ENCODE measurements around the gene RFESD. TPM values are rescaled to one million over a fixed set of nuclear protein-coding genes. Genes with fewer than 3 reads are reported as not detected.
"Not testable (repeated sequence)": the region's sequence is repeated elsewhere in the genome, so short reads cannot be mapped to it uniquely, and the experiment has no call there.

RFESD gene
- polyA plus RNA-seq, 5 donors: 3.4 to 9.7 (median 4.6) TPM

DNA sequence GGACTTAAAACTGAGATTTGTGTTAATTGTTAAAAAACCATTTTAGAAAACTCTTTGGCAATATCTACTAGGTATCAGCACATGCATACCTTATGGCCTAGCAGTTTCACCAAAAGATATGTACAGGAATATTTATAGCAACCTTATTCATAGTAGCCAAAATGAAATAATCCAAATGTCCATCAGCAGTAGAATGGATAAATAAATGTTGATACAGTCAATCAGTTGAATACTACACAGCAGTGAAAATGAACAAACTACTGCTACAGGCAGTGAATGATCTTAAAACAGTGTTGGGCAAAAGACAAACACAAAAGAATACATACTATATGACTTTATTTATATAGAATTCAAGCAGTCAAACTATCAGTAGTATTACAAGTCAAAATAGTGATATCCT is 16.4 kb downstream of the RFESD start:
- DNase-seq: no peak

- DNase-seq: no peak
Measured at GRCh38 chr5:95664204-95664786, 17.7 kb downstream of the RFESD start.

DNA sequence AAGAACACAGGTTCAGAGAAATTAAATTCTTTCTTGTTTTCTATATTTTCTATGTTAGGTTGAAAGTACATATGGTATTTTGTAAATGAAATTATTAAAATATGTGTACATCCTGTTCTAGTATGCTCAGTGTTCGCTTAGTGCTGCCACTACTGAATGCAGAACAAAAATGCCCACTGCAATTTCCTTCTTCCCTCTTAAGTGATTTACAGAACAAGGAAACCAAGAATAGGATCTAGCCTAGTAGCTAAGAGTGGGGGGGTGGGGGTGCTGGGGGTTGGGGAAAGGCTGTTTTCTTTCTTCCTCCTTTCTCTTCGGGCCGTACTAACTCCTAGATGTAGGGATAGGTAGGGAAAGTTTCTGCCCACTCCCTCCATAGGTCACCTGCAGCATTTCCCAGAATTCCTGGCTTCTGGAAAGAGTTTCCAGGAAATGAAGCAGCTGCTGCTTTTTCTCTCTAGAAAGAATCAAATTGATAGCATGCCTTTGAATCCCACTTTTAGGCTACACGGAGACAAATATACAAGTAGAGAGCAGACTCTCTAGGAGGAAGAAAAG is 20.6 kb downstream of the RFESD start:
- no peak for DNase-seq

DNA sequence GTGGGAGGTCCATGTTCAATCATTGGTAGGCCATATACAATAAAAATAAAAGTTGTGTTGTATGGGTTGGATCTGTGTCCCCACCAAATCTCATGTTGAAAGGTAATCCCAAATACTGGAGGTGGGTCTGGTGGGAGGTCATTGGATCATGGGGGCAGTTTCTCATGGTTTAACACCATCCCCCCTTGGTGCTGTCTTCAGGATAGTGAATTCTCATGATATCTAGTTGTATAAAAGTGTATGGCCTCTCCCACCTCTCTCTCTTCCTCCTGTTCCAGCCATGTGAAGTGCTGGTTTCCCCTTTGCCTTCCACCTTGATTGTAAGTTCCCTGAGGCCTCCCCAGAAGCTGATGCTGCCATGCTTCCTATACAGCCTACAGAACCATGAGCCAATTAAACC is 21.1 kb downstream of the RFESD start:
- no peak for DNase-seq

- no peak for DNase-seq
Measured at GRCh38 chr5:95668216-95668615, 21.6 kb downstream of the RFESD start.

DNA sequence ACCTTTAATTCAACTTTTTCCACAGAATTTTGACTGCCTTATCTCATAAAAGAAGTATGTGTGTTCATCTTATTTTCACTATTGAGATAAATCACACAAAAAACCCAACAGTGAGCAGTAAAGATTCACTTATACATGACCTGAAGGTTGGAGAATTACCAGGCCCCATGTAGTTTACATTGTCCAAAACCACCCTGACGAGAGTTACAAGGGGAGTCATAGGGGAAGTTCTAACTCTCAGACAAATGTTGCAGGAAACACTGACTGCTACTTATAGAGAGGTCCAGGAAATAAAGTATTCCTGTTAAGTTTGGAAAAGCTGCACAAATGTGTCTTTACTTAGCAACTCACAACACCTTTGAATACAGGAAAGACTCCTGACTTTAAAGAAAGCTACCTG is 22.2 kb downstream of the RFESD start:
- DNase-seq: no peak

DNA sequence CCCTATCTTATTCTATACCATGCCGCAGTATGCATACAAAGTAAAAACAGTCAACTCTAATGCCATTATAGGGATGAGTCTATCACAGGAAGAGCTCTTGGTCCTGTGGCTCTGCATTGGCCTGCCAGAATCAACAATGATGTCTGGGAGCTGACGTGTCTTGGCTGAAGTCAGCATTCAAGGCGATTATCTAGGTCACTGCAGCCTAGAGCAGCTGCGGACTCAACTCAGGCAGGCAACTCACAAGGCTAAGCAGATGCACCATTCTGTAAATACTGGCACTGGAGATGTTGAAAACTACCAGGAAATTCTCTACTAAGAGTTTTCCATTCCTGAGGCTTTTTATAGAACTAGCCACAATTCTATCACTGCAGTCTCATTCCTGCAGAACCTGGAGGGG is 23.0 kb downstream of the RFESD start:
- peak in 1 of 2 donors; percentile 34 for DNase-seq

DNA sequence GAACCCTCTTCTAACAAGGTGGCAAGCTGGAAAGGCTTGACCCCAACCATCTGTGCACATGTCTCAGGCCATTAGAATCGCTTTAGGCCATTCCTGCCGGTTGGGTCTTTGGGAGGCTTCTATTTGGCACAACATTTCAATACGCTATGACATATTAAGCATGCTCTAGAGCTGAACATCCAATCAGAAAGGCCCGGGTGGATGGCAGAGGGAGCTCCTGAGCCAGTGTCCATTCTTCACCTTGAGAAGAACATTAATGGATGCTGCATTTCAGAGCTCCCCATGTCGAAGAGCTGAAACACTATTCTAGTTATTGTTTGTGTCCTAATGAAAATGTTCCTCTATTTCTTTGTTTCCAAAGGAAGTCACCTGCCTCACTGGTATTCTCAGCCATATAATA is 23.4 kb downstream of the RFESD start:
- DNase-seq: no peak

GRCh38 chr5:95670568-95670967 is 24.0 kb downstream of the RFESD start:
- no peak for DNase-seq

- no peak for DNase-seq
Measured at GRCh38 chr5:95671826-95672225, 25.2 kb downstream of the RFESD start.

GRCh38 chr5:95672641-95673040 is 26.1 kb downstream of the RFESD start:
- no peak for DNase-seq

DNA sequence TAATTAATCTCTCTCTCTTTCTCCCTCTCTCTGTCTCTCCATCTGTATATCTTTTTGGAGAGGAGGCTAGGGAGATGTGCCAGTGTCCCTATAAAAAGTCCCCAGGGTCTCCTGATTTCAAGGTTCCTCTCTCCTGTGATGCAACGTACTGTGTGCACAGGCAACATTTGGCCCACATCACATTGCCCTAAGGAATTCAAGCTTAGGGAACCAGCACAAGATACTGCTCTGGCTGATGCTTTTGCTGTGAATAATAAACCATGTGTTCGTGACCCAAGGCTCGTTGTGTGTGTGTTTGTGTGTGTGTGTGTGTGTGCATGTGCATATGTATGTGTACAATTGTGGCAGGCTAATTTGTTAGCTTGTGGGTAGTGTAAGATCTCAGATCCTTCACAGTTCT is 26.5 kb downstream of the RFESD start:
- DNase-seq: no peak

DNA sequence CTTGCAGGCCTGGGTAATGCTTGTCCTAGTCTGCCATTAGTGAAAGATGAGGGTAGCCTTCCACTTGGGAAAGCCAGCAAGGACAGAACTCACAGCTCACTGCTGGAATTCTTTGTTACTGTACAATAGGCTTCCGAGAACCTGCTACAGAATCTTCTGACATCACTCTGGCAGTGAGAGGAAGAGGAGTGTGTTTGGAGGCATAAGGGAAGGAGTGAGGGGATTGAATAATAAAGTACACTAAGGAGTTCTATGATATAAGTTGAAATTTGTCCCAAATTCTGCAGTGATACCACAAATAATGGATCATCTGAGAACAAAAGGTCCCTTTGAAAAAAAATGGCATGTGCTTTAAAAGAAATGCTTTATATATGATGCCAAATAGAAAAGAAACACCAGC is 36.3 kb downstream of the RFESD start, which contains the start of gene SPATA9:
Gene SPATA9, minus strand, starts transcription at position 101 of the 400 bp plus-strand sequence. CDS start 137 bp downstream, outside the sequence.
- no peak for DNase-seq

- DNase-seq: no peak
Measured at GRCh38 chr5:95684361-95684760, 37.8 kb downstream of the RFESD start.

DNA sequence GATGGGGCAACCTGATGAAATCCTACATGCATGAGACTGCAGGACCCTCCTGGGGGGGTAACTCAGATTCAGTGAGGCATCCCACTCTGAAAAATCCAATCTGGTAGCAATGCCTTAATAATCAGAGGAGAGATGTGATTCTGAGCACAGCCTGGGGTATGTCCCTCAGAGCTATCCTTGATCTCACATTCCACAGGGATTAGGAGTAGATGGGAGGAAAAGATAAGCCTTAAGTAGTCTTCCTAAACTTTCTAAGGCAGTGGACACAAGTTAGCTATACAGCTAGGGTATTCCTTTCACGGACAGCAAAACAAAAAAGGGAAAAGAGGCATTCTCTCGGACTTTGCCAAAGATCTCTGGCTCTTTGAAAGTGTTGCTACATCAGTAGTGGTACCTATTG is 40.1 kb downstream of the RFESD start:
- DNase-seq: no peak

DNA sequence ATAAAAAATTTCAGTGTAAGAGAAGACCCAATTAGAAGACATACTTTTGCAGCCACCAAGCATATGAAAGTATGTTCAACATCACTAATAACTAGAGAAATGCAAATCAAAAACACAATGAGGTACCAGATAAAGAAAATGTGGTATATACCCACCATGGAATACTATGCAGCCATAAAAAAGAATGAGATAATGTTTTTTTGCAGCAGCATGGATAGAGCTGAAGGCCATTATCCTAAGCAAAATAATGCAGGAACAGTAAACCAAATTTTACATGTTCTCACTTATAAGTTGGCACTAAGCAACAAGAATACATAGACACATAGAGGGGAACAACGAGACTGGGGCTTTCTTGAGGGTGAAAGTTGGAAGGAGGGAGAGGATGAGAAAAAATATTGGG is 43.1 kb downstream of the RFESD start:
- DNase-seq: no peak

DNA sequence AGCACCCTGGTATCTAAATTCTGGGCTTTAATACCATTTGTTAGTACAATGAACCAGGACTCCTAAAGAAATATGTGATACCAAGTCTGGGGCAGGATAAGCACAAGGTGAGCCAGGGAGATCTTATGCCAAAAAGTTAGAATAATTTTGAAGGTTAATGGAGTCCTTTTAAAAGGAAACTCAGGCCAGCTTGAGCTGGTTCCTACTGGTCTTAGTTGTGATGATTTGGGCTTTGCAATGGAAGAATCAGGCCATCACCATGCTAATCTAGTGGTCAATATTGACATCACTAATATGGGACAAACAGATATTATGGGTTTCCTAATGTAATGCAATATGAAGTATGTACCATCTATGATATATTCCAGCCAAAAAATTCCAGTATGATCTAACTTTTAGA is 43.8 kb downstream of the RFESD start:
- no peak for DNase-seq

DNA sequence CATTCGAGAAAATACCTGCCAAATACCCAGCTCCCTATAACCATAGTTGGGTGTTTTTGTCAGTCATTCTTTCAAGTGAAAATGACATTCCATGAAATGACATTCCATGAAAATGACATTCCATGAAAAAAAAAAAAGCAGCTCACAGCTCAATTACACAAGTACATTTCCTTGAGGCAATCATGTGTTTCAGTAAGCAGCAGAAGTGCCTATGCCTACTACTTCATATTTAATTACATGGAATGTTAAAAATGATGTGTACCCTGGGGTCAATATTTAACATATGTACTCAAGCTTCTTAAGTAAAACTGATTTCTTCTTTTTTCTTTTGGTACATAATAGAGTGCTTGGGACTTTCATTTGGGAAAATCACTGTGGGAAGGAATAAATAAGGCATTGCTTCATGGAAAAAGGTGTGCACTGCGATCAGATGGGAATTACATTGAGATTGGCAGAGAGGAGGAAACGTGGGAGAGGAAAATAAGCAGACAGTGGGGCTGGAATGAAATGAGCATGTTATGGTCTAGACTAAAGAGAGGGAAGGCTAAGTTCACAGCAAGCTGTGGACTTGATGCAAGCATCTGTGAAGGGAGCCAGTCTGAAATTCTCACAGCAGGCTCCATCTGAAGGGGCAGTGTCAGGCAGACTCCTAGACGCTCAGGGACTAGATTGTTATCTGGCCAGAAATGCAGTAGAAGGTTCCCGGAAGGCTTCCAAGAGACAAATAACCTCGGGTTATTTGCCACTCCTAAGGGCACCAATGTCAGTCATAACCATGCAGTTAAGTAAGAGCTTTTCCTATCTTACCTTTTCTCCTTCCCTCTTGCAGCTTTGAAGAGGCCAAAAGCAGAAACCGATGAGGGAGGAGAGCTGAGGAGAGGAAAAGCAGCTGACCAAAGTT is 51.5 kb downstream of the RFESD start:
- DNase-seq: no peak

DNA sequence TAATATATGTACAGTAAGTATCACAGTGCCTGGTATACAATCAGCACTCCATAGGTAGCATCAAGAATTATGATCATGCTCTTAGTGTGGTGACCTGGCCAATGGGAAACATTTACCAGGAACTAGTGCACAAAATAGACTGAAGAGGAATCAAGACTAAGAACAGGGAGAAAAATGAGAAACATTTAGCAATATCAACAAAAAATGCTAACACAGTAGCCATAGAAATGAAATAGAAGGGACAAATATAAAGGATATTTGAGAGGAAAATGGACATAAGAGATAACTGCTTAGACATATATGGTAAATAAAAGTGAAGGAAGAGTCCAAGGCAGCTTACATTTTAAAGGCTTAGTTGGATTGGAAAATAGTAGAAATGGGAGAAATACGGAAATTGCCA is 52.8 kb downstream of the RFESD start:
- no peak for DNase-seq

DNA sequence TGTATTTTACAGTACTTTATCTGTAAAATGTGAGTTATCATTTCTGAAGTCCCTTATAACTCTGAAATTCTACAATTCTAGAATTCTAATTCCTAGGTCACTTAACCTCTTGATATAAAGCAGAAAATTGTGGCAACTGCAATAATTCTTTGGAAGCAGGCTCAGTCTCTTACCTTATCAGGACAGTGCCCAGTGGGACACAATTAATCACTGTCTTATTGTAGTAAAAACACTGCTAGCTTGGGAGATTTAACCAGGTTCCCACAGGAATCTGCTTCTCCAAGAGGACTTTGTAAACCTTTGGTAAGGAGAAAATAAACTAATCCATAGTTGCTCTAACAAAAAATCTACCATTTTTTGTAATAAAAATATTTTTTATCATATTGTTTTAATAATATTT is 54.5 kb downstream of the RFESD start:
- no peak for DNase-seq

- DNase-seq: no peak
Measured at GRCh38 chr5:95704150-95704549, 57.6 kb downstream of the RFESD start.

DNA sequence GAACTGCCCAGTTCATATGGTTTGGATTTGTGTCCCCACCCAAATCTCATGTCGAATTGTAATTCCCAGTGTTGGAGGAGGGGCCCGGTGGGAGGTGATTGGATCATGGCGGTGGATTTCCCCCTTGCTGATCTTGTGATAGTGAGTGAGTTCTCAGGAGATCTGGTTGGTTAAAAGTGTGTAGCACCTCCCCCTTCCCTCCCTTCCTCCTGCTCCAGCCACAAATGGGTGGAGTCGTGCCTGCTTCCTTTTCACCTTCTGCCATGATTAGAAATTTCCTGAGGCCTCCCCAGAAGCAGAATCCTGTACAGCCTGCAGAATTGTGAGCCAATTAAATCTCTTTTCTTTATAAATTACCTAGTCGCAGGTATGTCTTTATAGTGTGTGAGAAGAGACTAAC is 59.6 kb downstream of the RFESD start:
- not testable (repeated sequence) for DNase-seq

DNA sequence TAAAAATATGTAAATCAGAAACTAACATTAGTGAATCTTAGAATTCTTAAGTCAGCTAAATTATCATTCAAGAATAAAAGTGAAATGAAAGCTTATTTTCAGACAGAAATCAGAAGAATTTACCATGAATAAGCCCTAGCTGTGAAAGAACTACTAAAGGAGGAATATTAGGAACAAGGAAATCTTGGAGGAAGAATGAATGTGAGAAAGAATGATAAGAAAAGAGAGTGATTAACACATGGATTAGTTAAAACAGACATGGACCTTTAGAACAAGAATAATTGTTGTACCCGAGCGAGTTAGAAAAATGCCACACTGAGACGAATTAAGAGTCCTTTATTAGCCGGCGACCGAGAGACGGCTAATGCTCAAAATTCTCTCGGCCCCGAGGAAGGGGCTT is 60.5 kb downstream of the RFESD start:
- DNase-seq: no peak
